ENCODE data around the gene PRRG1. TPM values are rescaled to one million over a fixed set of nuclear protein-coding genes. Genes with fewer than 3 reads are reported as not detected.
"Not testable (repeated sequence)": the region's sequence is repeated elsewhere in the genome, so short reads cannot be mapped to it uniquely, and the experiment has no call there.

The PRRG1 gene
- total RNA-seq, 2 donors from 2014 or later: 3.1 to 5.2 TPM

- Histone ChIP-seq H3K36me3 (ENCODE audit: control insufficient read depth, insufficient read depth, low read length) (no peaks in the 10 kb centered on the region), H3K4me1 (ENCODE audit: control insufficient read depth, insufficient read depth, low read length) (no peaks in the 10 kb centered on the region), H3K4me3 (ENCODE audit: low read length) (no peak overlapping the region), H3K9me3 (ENCODE audit: control insufficient read depth, low read length) (no peaks in the 10 kb centered on the region), H3K27ac (ENCODE audit: low read depth, low read length) (no peak overlapping the region), H3K9ac (ENCODE audit: extremely low read depth, low read length, poor library complexity, severe bottlenecking) (no peak overlapping the region), H3K27me3 (ENCODE audit: control insufficient read depth, insufficient read depth, low read length, poor library complexity, severe bottlenecking) (no peaks in the 10 kb centered on the region)
- no peak for TF ChIP-seq CTCF (conservative IDR thresholded peaks at IDR 0.05)
- Mint-ChIP-seq H3K36me3 (ENCODE audit: low read depth) (no peaks in the 10 kb centered on the region), H3K27me3 (ENCODE audit: insufficient read depth) (no peaks in the 10 kb centered on the region), H3K4me1 (no peaks in the 10 kb centered on the region), H3K9me3 (peaks cover 27% of the 10 kb centered on the region), H3K27ac (no peak overlapping the region), H3K4me3 (no peak overlapping the region)
- DNase-seq: peak; percentile 55
- 40% methylated on average over 2 of the region's 2 CpGs; no CpG with 5 or more reads in 1 of the 2 experiments for WGBS, 2 experiments (ENCODE audit: insufficient coverage in 1 of 2, insufficient read length in 1 of 2)
Measured at GRCh38 chrX:37454537-37455285, 105.5 kb downstream of the PRRG1 start.

DNA sequence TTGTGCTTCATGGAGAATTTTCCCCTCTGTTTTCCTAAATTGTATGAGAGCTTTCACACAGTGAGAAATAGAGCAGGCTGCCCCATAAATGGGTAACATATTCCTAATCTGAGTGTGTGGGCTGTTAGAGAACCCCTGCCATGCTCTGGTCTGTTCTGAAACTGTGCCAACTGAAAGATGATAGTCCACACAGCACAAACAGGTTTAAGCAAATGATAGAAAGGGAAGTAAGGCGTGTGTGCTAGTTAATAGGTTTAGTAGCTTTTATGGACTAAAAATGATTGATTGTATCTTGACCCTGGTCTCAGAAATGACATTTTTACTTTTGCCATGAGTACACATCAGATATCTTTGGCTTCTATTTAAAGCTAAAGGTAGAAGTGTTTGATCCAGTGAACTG, 106.2 kb downstream of the PRRG1 start:
- no peak for TF ChIP-seq CTCF (conservative IDR thresholded peaks at IDR 0.05)
- WGBS, 2 experiments (ENCODE audit: insufficient coverage in 1 of 2, insufficient read length in 1 of 2): 91% methylated on average over 1 of the region's 1 CpG; no CpG with 5 or more reads in 1 of the 2 experiments
- Mint-ChIP-seq H3K4me3 (no peak overlapping the region), H3K36me3 (ENCODE audit: low read depth) (no peaks in the 10 kb centered on the region), H3K27ac (no peak overlapping the region), H3K27me3 (ENCODE audit: insufficient read depth) (no peaks in the 10 kb centered on the region), H3K9me3 (peaks cover 30% of the 10 kb centered on the region), H3K4me1 (no peaks in the 10 kb centered on the region)
- Histone ChIP-seq H3K9ac (ENCODE audit: extremely low read depth, low read length, poor library complexity, severe bottlenecking) (no peak overlapping the region), H3K4me3 (ENCODE audit: low read length) (no peak overlapping the region), H3K36me3 (ENCODE audit: control insufficient read depth, insufficient read depth, low read length) (no peaks in the 10 kb centered on the region), H3K9me3 (ENCODE audit: control insufficient read depth, low read length) (no peaks in the 10 kb centered on the region), H3K27ac (ENCODE audit: low read depth, low read length) (no peak overlapping the region), H3K27me3 (ENCODE audit: control insufficient read depth, insufficient read depth, low read length, poor library complexity, severe bottlenecking) (no peaks in the 10 kb centered on the region), H3K4me1 (ENCODE audit: control insufficient read depth, insufficient read depth, low read length) (no peaks in the 10 kb centered on the region)
- DNase-seq: no peak

GRCh38 chrX:37460285-37460684, 111.1 kb downstream of the PRRG1 start:
- H3K4me1 ChIP-seq (ENCODE audit: control insufficient read depth, insufficient read depth, low read length); DNase-seq; H3K9ac ChIP-seq (ENCODE audit: extremely low read depth, low read length, poor library complexity, severe bottlenecking); H3K36me3 ChIP-seq (ENCODE audit: control insufficient read depth, insufficient read depth, low read length); H3K36me3 Mint-ChIP-seq (ENCODE audit: low read depth); H3K9me3 ChIP-seq (ENCODE audit: control insufficient read depth, low read length); H3K27ac ChIP-seq (ENCODE audit: low read depth, low read length); H3K27me3 Mint-ChIP-seq (ENCODE audit: insufficient read depth); H3K4me3 ChIP-seq (ENCODE audit: low read length); H3K27me3 ChIP-seq (ENCODE audit: control insufficient read depth, insufficient read depth, low read length, poor library complexity, severe bottlenecking); H3K4me1 Mint-ChIP-seq: not testable (repeated sequence)
- Mint-ChIP-seq H3K9me3 (peaks cover 42% of the 10 kb centered on the region), H3K27ac (peak overlapping the region; percentile 78), H3K4me3 (peak overlapping the region; percentile 5)
- WGBS, 2 experiments (ENCODE audit: insufficient coverage in 1 of 2, insufficient read length in 1 of 2): 95% methylated on average over 5 of the region's 5 CpGs; no CpG with 5 or more reads in 1 of the 2 experiments

Measured in endodermal cell (in vitro differentiated cells).